22Rv1 (cell line): ENCODE data around the gene NEUROG1.

Experiments used
- ZFX ChIP-seq: fragments of 450-650 bp; IDR thresholded peaks from 2 replicates; pipeline ENCODE4 v1.6.1; 2017; ENCODE audit warnings: antibody characterized with exemption, borderline replicate concordance
- TF ChIP-seq, protein P1 (sequence below): fragments of 450-650 bp; IDR thresholded peaks from 2 replicates; pipeline ENCODE4 v1.5.1; 2017; ENCODE audit warnings: mild to moderate bottlenecking

DNA sequence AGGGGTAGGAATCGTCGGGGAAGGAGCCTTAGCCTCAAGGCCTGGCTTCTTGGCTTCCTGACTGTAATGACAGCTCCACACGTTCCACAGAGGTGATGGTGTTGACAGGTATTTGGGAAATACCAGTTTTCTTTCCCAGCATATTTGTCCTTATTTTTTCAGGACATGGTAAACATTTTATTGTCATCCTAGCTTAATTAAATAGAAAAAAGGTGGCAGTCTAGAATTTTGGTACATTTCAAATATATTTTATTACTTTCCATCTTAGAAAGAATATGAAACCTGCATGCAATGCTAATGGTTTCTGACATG, 34.6 kb upstream of the NEUROG1 start:
- TF ChIP-seq ZFX: no peak
- TF ChIP-seq, protein P1, sequence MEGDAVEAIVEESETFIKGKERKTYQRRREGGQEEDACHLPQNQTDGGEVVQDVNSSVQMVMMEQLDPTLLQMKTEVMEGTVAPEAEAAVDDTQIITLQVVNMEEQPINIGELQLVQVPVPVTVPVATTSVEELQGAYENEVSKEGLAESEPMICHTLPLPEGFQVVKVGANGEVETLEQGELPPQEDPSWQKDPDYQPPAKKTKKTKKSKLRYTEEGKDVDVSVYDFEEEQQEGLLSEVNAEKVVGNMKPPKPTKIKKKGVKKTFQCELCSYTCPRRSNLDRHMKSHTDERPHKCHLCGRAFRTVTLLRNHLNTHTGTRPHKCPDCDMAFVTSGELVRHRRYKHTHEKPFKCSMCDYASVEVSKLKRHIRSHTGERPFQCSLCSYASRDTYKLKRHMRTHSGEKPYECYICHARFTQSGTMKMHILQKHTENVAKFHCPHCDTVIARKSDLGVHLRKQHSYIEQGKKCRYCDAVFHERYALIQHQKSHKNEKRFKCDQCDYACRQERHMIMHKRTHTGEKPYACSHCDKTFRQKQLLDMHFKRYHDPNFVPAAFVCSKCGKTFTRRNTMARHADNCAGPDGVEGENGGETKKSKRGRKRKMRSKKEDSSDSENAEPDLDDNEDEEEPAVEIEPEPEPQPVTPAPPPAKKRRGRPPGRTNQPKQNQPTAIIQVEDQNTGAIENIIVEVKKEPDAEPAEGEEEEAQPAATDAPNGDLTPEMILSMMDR: peak; percentile 49
